ENCODE results near the gene PNLIPRP2.

PNLIPRP2 gene

GRCh38 chr10:116684781-116685180 is 64.0 kb downstream of the PNLIPRP2 start:
- Histone ChIP-seq H3K27ac (ENCODE audit: extremely low read depth, low read depth, low read length) (no peak overlapping the region), H3K4me1 (ENCODE audit: control insufficient read depth, insufficient read depth, low read length) (no peaks in the 10 kb centered on the region), H3K9me3 (ENCODE audit: control insufficient read depth, insufficient read depth, low read depth, low read length) (no peaks in the 10 kb centered on the region), H3K4me3 (ENCODE audit: low read depth, low read length) (no peak overlapping the region), H3K36me3 (ENCODE audit: control insufficient read depth in 2 of 2, insufficient read depth in 1 of 2, low read length in 2 of 2) (peaks cover 0 to 13% of the 10 kb centered on the region in 2 experiments; a peak in 1 of 3 replicates)
- ChIA-PET CTCF (interaction anchor here (0.6 to 6.1 kb wide), 5 partner anchors 10 to 163 kb away, joined by 3 to 109 read pairs (median 3); no protein-coding TSS in a partner anchor), POLR2A (no interaction called here)
- TF ChIP-seq ZNF530 (tag by site-specific recombination; IDR thresholded peaks at IDR 0.05; ENCODE audit: low read depth) (no peak), ZNF175 (tag by site-specific recombination; IDR thresholded peaks at IDR 0.05) (no peak), ZNF837 (tag by site-specific recombination; IDR thresholded peaks at IDR 0.05) (no peak), SP2 (tag by site-specific recombination; IDR thresholded peaks at IDR 0.05) (no peak), ZFP41 (tag by site-specific recombination; IDR thresholded peaks at IDR 0.05; ENCODE audit: borderline replicate concordance) (no peak), KLF1 (tag by site-specific recombination; IDR thresholded peaks at IDR 0.05) (no peak), KLF8 (tag by site-specific recombination; IDR thresholded peaks at IDR 0.05) (no peak), ZNF121 (tag by site-specific recombination; IDR thresholded peaks at IDR 0.05) (no peak), ZNF2 (tag by site-specific recombination; IDR thresholded peaks at IDR 0.05) (no peak), ZNF174 (tag by site-specific recombination; IDR thresholded peaks at IDR 0.05) (no peak), ZBTB7A (tag by site-specific recombination; IDR thresholded peaks at IDR 0.05; ENCODE audit: low read depth) (no peak), ZNF747 (tag by site-specific recombination; IDR thresholded peaks at IDR 0.05) (no peak), ZNF169 (tag by site-specific recombination; IDR thresholded peaks at IDR 0.05) (no peak), ZNF16 (tag by site-specific recombination; IDR thresholded peaks at IDR 0.05; ENCODE audit: low read depth) (no peak), BCL11A (tag by site-specific recombination; IDR thresholded peaks at IDR 0.05; ENCODE audit: low read depth) (no peak)
- TF ChIP-seq, protein P1, sequence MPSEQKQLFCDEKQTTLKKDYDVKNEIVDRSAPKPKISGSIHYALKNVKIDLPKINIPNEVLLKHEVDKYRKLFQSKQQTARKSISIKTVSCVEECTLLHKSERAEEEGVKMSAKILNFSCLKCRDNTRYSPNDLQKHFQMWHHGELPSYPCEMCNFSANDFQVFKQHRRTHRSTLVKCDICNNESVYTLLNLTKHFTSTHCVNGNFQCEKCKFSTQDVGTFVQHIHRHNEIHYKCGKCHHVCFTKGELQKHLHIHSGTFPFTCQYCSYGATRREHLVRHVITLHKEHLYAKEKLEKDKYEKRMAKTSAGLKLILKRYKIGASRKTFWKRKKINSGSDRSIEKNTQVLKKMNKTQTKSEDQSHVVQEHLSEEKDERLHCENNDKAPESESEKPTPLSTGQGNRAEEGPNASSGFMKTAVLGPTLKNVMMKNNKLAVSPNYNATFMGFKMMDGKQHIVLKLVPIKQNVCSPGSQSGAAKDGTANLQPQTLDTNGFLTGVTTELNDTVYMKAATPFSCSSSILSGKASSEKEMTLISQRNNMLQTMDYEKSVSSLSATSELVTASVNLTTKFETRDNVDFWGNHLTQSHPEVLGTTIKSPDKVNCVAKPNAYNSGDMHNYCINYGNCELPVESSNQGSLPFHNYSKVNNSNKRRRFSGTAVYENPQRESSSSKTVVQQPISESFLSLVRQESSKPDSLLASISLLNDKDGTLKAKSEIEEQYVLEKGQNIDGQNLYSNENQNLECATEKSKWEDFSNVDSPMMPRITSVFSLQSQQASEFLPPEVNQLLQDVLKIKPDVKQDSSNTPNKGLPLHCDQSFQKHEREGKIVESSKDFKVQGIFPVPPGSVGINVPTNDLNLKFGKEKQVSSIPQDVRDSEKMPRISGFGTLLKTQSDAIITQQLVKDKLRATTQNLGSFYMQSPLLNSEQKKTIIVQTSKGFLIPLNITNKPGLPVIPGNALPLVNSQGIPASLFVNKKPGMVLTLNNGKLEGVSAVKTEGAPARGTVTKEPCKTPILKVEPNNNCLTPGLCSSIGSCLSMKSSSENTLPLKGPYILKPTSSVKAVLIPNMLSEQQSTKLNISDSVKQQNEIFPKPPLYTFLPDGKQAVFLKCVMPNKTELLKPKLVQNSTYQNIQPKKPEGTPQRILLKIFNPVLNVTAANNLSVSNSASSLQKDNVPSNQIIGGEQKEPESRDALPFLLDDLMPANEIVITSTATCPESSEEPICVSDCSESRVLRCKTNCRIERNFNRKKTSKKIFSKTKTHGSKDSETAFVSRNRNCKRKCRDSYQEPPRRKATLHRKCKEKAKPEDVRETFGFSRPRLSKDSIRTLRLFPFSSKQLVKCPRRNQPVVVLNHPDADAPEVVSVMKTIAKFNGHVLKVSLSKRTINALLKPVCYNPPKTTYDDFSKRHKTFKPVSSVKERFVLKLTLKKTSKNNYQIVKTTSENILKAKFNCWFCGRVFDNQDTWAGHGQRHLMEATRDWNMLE (tag by site-specific recombination; conservative IDR thresholded peaks at IDR 0.05; ENCODE audit: low read depth) = no peak
- TF ChIP-seq, protein P2, sequence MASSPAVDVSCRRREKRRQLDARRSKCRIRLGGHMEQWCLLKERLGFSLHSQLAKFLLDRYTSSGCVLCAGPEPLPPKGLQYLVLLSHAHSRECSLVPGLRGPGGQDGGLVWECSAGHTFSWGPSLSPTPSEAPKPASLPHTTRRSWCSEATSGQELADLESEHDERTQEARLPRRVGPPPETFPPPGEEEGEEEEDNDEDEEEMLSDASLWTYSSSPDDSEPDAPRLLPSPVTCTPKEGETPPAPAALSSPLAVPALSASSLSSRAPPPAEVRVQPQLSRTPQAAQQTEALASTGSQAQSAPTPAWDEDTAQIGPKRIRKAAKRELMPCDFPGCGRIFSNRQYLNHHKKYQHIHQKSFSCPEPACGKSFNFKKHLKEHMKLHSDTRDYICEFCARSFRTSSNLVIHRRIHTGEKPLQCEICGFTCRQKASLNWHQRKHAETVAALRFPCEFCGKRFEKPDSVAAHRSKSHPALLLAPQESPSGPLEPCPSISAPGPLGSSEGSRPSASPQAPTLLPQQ (tag by site-specific recombination; IDR thresholded peaks at IDR 0.05) = no peak
- TF ChIP-seq, protein P3, sequence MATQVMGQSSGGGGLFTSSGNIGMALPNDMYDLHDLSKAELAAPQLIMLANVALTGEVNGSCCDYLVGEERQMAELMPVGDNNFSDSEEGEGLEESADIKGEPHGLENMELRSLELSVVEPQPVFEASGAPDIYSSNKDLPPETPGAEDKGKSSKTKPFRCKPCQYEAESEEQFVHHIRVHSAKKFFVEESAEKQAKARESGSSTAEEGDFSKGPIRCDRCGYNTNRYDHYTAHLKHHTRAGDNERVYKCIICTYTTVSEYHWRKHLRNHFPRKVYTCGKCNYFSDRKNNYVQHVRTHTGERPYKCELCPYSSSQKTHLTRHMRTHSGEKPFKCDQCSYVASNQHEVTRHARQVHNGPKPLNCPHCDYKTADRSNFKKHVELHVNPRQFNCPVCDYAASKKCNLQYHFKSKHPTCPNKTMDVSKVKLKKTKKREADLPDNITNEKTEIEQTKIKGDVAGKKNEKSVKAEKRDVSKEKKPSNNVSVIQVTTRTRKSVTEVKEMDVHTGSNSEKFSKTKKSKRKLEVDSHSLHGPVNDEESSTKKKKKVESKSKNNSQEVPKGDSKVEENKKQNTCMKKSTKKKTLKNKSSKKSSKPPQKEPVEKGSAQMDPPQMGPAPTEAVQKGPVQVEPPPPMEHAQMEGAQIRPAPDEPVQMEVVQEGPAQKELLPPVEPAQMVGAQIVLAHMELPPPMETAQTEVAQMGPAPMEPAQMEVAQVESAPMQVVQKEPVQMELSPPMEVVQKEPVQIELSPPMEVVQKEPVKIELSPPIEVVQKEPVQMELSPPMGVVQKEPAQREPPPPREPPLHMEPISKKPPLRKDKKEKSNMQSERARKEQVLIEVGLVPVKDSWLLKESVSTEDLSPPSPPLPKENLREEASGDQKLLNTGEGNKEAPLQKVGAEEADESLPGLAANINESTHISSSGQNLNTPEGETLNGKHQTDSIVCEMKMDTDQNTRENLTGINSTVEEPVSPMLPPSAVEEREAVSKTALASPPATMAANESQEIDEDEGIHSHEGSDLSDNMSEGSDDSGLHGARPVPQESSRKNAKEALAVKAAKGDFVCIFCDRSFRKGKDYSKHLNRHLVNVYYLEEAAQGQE (tag by site-specific recombination; IDR thresholded peaks at IDR 0.05) = no peak
- TF ChIP-seq, protein P4, sequence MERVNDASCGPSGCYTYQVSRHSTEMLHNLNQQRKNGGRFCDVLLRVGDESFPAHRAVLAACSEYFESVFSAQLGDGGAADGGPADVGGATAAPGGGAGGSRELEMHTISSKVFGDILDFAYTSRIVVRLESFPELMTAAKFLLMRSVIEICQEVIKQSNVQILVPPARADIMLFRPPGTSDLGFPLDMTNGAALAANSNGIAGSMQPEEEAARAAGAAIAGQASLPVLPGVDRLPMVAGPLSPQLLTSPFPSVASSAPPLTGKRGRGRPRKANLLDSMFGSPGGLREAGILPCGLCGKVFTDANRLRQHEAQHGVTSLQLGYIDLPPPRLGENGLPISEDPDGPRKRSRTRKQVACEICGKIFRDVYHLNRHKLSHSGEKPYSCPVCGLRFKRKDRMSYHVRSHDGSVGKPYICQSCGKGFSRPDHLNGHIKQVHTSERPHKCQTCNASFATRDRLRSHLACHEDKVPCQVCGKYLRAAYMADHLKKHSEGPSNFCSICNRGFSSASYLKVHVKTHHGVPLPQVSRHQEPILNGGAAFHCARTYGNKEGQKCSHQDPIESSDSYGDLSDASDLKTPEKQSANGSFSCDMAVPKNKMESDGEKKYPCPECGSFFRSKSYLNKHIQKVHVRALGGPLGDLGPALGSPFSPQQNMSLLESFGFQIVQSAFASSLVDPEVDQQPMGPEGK (tag by site-specific recombination; IDR thresholded peaks at IDR 0.05) = no peak

Data from HEK293 (cell line).